GM18498 (cell line): ENCODE results near the gene LARP1B.
"Not testable (repeated sequence)": the region's sequence is repeated elsewhere in the genome, so short reads cannot be mapped to it uniquely, and the experiment has no call there.

ENCODE experiments used
- ATAC-seq: cut with Tn5 transposase; IDR thresholded peaks from one replicate; pipeline ENCODE4 v1.9.1; 2021; ENCODE audit warnings: mild to moderate bottlenecking, moderate library complexity; ENCODE audit not compliant: unreplicated experiment

Gene LARP1B

GRCh38 chr4:128134925-128135324, 73.8 kb downstream of the LARP1B start:
- ATAC-seq: no peak

DNA sequence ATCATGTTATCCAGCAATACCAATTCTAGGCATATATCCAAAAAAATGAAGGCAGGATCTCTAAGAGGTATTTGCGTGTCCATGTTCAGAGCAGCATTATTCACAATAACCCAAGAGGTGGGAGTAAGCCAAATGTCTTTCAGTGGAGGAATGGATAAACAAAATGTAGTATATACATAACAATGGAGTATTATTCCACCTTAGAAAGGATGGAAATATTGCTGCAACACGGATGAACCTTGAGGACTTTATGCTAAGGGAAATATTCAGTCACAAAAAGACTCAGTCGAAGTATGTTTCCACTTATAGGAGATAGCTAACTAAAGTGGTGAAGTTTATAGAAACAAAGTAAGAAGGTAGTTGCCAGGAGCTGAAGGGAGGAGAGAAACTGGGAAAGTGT, 74.3 kb downstream of the LARP1B start:
- ATAC-seq: no peak

DNA sequence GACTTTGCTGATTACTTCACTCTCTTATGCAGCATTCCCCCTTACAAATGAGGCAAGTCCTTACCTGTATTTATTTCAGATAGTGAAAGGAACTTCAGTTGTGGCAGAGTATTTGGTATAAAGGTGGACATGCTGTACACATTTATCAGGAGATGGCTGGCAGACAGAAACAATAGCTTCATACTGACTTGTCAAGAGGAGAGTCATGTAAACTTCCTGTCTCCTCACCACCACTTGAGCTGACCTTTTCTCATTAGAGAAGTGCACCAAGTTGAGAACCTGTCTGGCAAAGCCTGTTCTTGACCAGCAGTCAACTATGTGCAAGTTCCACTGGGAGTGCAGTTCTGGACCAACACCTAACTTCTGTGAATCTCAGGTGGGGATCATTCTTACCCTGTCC, 80.8 kb downstream of the LARP1B start:
- no peak for ATAC-seq

DNA sequence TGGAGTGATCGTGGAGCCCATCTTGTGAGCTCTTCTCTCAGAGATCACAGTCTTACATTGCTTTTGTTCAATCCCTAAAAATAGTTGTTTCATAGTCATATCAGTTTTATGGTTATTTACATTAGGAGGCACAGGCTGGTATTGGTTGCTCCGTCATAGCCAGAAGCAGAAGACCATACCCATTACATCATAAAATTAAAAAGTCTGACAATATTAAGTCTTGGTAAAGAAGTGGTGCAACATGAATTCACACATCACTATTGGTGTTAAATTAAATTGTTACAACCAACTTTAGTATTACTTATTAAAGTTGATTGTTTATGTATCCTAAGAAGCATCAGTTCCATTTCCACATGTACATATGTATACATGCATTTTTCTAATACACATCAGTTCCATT, 84.6 kb downstream of the LARP1B start:
- no peak for ATAC-seq

DNA sequence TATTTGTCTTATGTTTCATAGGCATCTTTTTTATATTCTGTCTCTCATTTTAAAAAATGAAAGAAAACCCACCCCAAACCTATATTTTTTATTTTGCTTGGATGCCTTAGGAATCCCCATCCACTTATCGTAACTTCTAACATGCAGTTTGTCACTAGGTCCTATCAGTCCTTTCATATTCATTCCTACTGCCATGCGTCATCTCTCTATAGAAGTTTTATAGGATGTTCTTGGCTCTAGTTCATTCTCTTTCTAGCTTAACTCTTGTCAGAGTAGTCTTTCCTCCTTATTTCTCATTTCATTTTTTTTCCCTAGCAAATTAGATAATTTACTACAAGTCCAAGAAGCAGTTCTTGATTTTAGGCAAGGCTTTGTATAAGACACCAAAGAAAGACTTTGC, 92.7 kb downstream of the LARP1B start:
- no peak for ATAC-seq

DNA sequence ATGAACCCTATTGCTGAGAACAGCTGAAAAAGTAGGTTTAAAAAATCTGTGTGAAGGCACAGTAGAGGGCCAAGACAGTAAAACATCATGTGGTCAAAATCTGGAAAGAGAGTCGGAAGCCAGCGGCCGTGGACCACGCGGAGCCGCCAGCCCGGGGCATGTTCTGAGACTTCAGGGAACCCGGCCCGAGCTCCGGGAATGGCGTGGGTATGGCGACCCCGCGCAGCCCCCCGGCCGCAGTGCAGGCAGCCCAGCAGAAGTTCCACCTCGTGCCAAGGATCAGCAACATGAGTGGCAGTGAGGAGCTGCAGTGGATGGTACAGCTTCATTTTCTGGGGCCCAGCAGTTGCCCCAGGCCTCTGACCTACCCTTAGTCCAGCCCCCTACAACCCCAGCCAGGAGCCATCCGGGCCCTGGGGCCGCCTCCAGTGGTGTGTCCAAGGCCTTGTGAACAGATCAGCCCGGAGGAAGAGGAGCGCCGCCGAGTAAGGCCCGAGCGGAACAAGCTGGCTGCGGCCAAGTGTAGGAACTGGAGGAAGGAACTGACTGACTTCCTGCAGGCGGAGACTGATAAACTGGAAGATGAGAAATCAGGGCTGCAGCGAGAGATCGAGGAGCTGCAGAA, 94.2 kb downstream of the LARP1B start:
- no peak for ATAC-seq

- ATAC-seq: no peak
Observed at GRCh38 chr4:128155874-128156456, 94.9 kb downstream of the LARP1B start.

DNA sequence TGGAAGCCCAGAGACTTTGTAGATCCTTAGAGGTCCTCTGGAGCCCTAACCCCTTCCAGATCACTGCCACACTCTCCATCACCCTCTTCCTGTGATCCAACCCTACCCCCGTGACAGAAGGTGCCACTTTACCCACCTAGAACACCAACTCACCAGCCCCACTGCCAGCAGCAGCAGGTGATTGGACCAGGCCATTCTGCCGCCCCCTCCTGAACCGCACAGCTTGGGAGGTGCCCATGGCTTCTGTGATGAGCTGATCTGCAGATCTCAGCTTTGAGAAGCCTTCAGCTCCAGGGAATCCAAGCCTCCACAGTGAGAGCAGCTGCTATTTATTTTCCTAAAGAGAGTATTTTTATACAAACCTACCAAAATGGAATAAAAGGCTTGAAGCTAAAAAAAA, 95.4 kb downstream of the LARP1B start:
- ATAC-seq: not testable (repeated sequence)

DNA sequence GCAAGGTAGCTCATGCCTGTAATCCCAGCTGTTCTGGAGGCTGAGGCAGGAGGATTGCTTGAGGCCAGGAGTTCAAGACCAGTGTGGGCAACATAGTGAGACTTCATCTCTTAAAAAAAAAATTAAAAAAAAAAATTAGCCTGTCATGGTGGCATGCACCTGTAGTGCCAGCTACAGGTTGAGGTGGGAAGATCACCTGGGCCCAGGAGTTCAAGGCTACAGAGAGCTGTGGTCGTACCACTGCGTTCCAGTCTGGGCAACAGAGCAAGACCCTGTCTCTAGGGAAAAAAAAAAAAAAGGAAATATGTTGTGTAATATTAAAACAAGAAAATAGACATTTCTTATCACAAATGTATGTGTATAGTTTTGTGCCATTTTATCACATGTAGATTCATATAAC, 97.8 kb downstream of the LARP1B start:
- no peak for ATAC-seq

- ATAC-seq: no peak
Observed at GRCh38 chr4:128159967-128160366, 98.9 kb downstream of the LARP1B start.

DNA sequence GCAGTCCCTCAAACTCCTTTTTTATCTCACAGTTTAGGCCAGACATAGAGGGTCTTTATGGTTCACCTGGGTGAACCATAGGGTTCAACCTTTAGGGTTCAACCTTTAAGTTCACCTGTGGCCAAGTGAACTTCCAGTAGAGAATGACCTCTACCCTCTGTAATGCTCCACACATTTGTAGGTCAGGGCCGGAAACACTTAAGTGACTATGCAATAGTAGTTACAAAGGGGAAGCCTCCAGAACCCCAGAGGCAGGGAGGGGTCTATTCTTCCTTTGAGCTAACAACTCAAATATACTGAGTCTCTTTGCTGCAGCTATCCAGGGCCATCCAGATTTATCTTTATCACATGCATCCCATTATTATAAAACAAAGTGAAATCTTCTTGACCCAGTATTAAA, 100.0 kb downstream of the LARP1B start:
- ATAC-seq: no peak

DNA sequence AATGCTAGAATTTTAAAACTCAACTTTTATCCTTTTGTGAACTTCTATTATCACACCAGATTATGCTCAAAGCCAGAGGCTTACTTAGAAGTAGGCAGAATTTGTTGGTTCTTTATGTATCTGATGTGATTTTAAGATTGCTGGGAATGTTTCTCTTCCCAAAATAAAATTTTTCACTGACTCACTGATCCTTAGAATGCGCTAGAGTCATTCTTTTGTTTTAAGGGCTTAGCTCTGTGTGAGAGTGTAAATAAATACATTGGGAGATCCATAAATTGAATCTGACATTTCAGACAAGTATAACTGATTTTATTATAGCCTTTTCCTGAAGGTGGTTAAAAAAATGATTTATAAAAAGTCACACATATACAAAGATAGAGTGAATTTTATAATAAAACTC, 101.3 kb downstream of the LARP1B start:
- ATAC-seq: no peak

DNA sequence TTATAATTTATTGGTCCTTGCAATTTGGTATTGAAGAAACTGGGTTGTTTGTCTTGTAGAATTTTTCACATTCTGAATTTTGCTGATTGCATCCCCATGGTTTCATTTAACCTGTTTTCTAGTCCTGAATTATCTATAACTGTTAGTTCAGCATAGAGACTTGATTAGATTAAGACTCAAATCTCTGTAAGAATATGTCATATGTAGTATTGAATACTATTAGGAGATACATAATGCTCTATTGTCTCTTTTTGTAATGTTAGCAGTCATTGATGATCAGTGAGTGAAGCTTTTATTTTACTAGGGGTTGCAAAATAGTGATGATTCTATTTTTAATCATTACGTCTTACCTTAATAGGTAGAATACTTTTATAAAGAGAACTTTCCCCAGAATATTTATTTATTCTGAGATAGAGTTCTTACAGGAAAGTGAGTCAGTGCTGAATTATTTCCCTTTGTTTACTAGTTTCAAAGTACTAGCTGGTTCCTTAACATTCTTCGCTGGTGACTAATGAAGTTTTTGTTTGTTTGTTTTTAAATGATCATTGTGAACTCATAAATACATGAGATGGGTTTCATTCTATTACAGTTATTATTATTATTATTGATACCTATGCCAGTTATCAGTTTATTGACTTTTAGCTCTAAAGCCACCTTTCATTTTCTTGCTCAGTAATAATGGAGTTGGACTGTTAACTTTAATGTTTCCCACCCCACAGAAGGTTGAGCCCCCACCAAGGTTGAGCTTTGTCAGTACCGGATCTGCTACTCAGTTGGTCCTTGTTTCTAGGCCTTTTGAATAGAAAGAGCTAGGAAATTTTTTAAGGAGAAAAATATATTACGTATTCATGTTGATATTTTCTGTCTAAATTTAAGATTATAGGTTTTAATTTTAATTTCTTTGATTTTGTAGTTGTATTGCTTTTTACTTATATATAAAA, 102.3 kb downstream of the LARP1B start:
- ATAC-seq: no peak

GRCh38 chr4:128166982-128167381, 105.9 kb downstream of the LARP1B start:
- ATAC-seq: no peak

DNA sequence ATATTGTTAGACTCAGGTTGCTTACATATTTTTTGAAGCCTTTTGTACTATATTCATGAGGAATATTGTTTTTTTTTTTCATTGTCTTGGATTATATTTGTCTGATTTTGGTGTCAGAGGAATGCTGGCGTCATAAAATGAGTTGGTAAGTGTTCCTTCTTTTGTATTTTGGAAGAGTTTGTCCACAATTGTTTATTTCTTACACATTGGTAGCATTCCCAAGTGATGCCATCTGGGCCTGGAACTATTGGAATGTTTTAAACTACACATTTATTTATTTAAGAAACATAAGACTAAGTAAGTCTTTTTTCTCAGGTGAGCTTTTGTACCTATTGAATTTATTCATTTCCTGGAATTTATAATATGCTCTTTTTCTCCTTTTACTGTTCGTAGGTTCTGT, 107.6 kb downstream of the LARP1B start:
- no peak for ATAC-seq

GRCh38 chr4:128169245-128169644, 108.1 kb downstream of the LARP1B start:
- ATAC-seq: no peak

DNA sequence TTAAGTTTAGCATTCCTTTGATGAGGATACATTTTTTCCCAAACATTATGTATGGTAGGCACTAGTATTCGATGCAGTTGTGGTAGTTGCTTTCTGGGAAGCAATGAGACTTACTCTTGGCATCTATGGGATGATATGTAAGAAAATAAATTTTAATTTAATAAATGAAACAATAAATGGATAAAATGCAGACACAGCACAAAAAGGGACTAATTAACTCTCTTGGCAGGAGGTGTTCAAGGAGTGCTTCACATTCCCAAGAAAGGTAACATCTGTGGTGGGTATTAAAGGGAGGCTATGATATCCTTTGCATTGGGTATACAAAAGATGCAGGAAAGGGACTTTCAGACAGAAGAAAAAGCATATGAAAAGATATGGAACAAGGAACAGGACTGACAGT, 115.5 kb downstream of the LARP1B start:
- no peak for ATAC-seq

- ATAC-seq: no peak
Observed at GRCh38 chr4:128177498-128177897, 116.4 kb downstream of the LARP1B start.

DNA sequence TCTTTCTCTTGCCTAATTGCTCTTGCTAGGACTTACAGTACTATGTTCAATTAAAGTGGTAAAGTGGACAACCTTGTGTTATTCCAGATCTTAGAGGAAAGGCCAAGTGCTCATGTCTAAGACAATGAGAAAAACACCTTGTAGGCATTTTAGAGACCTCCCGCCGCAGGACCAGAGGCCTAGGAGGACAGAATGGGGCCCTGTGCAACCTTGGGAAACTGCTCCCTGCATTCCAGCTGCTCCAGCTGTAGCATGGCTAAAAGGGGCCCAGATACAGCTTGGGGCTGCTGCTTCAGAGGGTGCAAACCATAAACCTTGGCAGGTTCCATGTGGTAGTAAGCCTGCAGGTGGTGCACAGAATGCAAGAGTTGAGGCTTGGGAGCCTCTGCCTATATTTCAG, 125.5 kb downstream of the LARP1B start:
- ATAC-seq: no peak

DNA sequence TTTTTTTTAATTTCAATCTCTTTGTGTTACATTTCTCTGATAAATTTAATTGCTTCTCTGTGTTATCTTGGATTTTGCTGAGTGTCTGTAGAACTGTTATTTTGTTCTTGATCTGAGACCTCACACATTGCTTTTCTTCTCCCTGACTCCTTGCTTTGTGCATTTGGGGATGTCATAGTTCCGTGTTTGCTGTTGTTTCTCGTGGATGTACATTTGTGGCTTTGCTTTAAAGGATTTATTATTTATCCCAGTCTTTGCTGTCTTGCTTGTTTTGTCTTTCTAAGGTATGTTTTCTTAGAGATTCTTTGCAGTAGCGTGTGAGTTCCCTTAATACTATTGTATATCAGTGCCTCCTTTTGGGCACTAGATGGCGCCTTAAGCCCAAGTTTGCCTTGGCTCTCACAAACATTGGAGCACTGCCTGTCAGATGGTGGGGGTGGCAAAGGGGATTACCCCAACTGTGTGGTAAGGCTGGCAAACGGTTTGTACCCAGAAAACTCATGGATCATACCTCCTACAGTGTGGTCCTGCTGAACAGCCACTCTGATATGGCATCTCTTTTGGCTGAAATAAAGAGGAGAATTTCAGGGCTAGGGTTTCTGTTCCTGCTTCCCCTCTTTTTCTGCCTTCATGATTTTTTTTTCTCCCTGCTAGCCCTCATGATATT, 130.1 kb downstream of the LARP1B start:
- ATAC-seq: peak; percentile 99
